B cell (primary cell): ENCODE results near the gene NOD2. TPM values are rescaled to one million over a fixed set of nuclear protein-coding genes. Genes with fewer than 3 reads are reported as not detected.

Source experiments
- ATAC-seq: fragments of 200-7000 bp; cut with Tn5 transposase; one replicate; pipeline ENCODE4 v1.10.0; 2021; ENCODE audit warnings: low read depth, mild to moderate bottlenecking, moderate number of reproducible peaks, moderate library complexity
- CTCF ChIA-PET: fragments of 350-600 bp; sonication (Branson Sonifier 250); formaldehyde crosslinking; loops from one replicate; lab custom pipeline; 2021; ENCODE audit warnings: antibody characterized with exemption, inconsistent platforms; lab: Charles Lee
- POLR2A ChIA-PET: fragments of 350-600 bp; sonication (Branson Sonifier 250); formaldehyde crosslinking; loops from one replicate; lab custom pipeline; 2021; ENCODE audit warnings: antibody characterized with exemption; lab: Charles Lee
- DNase-seq: peaks from one replicate; pipeline ENCODE4 v3.0.0; 2013
- H2AFZ ChIP-seq: 2 replicates; pipeline ENCODE4 v1.6.1; 2012; ENCODE audit warnings: mild to moderate bottlenecking, low read depth, low read length; ENCODE audit not compliant: insufficient read depth, poor library complexity, severe bottlenecking
- H3K27ac ChIP-seq, 2 donors: 1 replicate in 1 of 2; 2 replicates in 1 of 2; pipeline ENCODE4 v1.5.1; 2012 to 2013; ENCODE audit warnings: low read length in 2 of 2, mild to moderate bottlenecking in 2 of 2, moderate library complexity in 1 of 2
- H3K27me3 ChIP-seq, 4 experiments: fragments of 200-600 bp in 1 of 4; sonication (generic) in 1 of 4; replicated peaks in 1 of 4; 1 replicate in 2 of 4; 2 replicates in 2 of 4; pipeline versions ENCODE4 v1.6.1 to v1.7.0; 2013 to 2016; ENCODE audit warnings: low read length in 3 of 4, mild to moderate bottlenecking in 2 of 4, mixed read lengths in 1 of 4, moderate library complexity in 1 of 4; ENCODE audit not compliant: insufficient read depth in 4 of 4, control insufficient read depth in 3 of 4; ENCODE audit errors: control extremely low read depth in 1 of 4
- H3K36me3 ChIP-seq, 2 experiments: replicated peaks in 1 of 2; 1 replicate in 1 of 2; 2 replicates in 1 of 2; pipeline versions ENCODE4 v1.6.1 to v1.7.1; 2013; ENCODE audit warnings: low read length in 1 of 2; ENCODE audit not compliant: insufficient read depth in 2 of 2, control insufficient read depth in 1 of 2; ENCODE audit errors: control extremely low read depth in 1 of 2, extremely low read depth in 1 of 2
- H3K4me1 ChIP-seq, 2 donors: fragments of 200-600 bp in 1 of 2; sonication (generic) in 1 of 2; 1 replicate in 1 of 2; 2 replicates in 1 of 2; pipeline versions ENCODE4 v1.5.1 to v1.6.1; 2013 to 2017; ENCODE audit warnings: low read length in 2 of 2; ENCODE audit not compliant: control insufficient read depth in 2 of 2, insufficient read depth in 2 of 2
- H3K4me2 ChIP-seq: replicated peaks from 2 replicates; pipeline ENCODE3; 2012; ENCODE audit warnings: mild to moderate bottlenecking, low read depth, low read length; ENCODE audit not compliant: poor library complexity, severe bottlenecking
- H3K4me3 ChIP-seq, 5 experiments: fragments of 200-600 bp in 1 of 5; sonication (generic) in 1 of 5; 1 replicate in 3 of 5; 2 replicates in 2 of 5; pipeline versions ENCODE4 v1.5.1 to v1.7.0; 2011 to 2016; ENCODE audit warnings: low read length in 4 of 5, mild to moderate bottlenecking in 4 of 5, low read depth in 2 of 5, control low read depth in 1 of 5, moderate library complexity in 1 of 5; ENCODE audit not compliant: insufficient read depth in 1 of 5; ENCODE audit errors: control extremely low read depth in 1 of 5, extremely low read depth in 1 of 5
- H3K79me2 ChIP-seq: fragments of 200-600 bp; sonication (generic); one replicate; pipeline ENCODE4 v1.6.0; 2016; ENCODE audit warnings: low read length; ENCODE audit not compliant: control insufficient read depth, insufficient read depth
- H3K9ac ChIP-seq: fragments of 200-600 bp; sonication (generic); 2 replicates; pipeline ENCODE4 v1.6.1; 2017; ENCODE audit warnings: mild to moderate bottlenecking, low read length, moderate library complexity
- H3K9me3 ChIP-seq, 3 donors: one replicate each; pipeline versions ENCODE4 v1.6.1 to v1.7.1; 2013; ENCODE audit warnings: low read length in 2 of 3; ENCODE audit not compliant: control insufficient read depth in 2 of 3, insufficient read depth in 1 of 3; ENCODE audit errors: control extremely low read depth in 1 of 3
- H4K20me1 ChIP-seq: 2 replicates; pipeline ENCODE4 v1.6.0; 2012; ENCODE audit warnings: mild to moderate bottlenecking, low read length; ENCODE audit not compliant: insufficient read depth, control insufficient read depth, poor library complexity, severe bottlenecking
- H3K27ac Mint-ChIP-seq: one replicate; pipeline ENCODE4 v1.8.0; 2021; ENCODE audit warnings: mixed read lengths
- H3K27me3 Mint-ChIP-seq: one replicate; pipeline ENCODE4 v1.8.0; 2021; ENCODE audit warnings: mixed read lengths
- H3K4me1 Mint-ChIP-seq: one replicate; pipeline ENCODE4 v1.8.0; 2021; ENCODE audit warnings: mixed read lengths
- H3K4me3 Mint-ChIP-seq: one replicate; pipeline ENCODE4 v1.8.0; 2021; ENCODE audit warnings: mixed read lengths
- H3K9me3 Mint-ChIP-seq: one replicate; pipeline ENCODE4 v1.8.0; 2022; ENCODE audit warnings: mixed read lengths; ENCODE audit not compliant: insufficient read depth
- CTCF ChIP-seq: fragments of 200-600 bp; IDR thresholded peaks from one replicate; pipeline ENCODE4 v1.8.0; 2022; ENCODE audit warnings: antibody characterized with exemption, mild to moderate bottlenecking
- EZH2 ChIP-seq: IDR thresholded peaks from 2 replicates; pipeline ENCODE4 v1.6.1; 2012; ENCODE audit warnings: borderline replicate concordance, low read depth, mild to moderate bottlenecking, moderate library complexity, low read length; ENCODE audit not compliant: insufficient read depth, poor library complexity, severe bottlenecking
- WGBS: methylation state at CpG from one replicate; pipeline ENCODE4 v1.1.5; 2013; ENCODE audit warnings: missing lambda C conversion rate; ENCODE audit not compliant: insufficient coverage; 5-methylcytosine and 5-hydroxymethylcytosine counted together
- intact Hi-C: fragments of 100-400 bp; cut with micrococcal nuclease; formaldehyde crosslinking; loops from one replicate; pipeline ENCODE4 v1.10.0; 2022
- polyA plus RNA-seq: library from polyadenylated mRNA; depleted of rRNA; stranded (reverse); fragments of >200 nt; gene quantifications from 2 replicates; pipeline ENCODE4 v1.2.3, GENCODE V29; 2012
- total RNA-seq, 2 donors: library from RNA; stranded (reverse); fragments of 120-200 nt in 1 of 2; gene quantifications; 1 replicate in 1 of 2; 2 replicates in 1 of 2; pipeline versions ENCODE4 v1.2.3 to v1.2.4, GENCODE V29; 2013 to 2022

Gene NOD2
- total and polyA plus RNA-seq, 2 donors (not counting 1 experiment from before 2014, with no cell fraction given) = 1.2 to 1.8 TPM

DNA sequence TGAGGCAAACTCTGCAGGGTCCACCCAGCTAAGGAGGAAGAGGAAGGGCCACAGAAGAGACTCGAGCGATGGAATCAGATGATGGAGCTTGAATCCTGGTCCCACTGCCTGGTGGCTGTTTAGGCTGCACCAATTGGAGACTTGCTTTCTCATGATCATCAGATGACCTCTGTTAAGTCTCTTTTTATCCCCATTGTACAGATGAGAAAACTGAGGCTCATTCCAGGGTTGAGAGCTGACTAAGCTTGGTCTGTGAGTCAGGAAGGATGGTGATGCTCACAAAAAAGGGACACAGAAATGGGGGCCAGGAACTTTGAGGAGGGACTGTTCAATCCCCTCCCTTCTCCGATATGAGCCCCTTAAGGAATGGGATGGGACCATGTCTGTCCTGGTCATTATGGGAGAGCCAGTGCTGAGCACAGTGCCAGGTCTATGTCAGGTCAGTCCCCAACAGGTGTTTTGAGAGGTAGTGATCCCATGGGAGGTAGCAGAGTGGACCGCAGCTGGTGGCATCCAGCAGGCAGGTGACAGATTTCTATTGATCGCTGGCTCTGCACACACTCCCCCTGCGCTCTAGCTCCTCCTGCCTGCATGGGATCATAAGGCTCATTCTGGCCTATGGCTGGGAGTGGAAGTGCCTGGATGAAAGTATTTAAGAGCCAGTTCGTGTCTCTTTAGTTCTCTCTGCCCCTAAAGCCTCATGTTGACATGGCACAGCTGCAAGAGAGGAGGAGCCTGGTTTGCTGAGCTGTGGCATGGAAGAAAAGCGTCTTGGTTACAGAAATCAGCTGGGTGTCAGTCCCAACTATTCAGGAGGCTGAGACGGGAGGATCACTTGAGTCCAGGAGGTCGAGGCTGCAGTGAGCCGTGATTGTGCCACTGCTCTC is 39.5 kb upstream of the NOD2 start:
- intact Hi-C loops = no loop called here
- H3K27me3 ChIP-seq = no peaks in the 10 kb centered on the region
- H3K9me3 ChIP-seq = peaks cover 0 to 5% (median 0%) of the 10 kb centered on the region in 3 donors
- no peak overlapping the region for H3K4me3 ChIP-seq
- peaks cover 2% of the 10 kb centered on the region for H3K9me3 Mint-ChIP-seq
- DNase-seq = no peak
- H2AFZ ChIP-seq = no peak overlapping the region
- H3K79me2 ChIP-seq = no peaks in the 10 kb centered on the region
- H3K4me2 ChIP-seq = no peak overlapping the region
- no peaks in the 10 kb centered on the region for H3K4me1 Mint-ChIP-seq
- H3K9ac ChIP-seq = no peak overlapping the region
- no peak overlapping the region for H3K27ac ChIP-seq
- H3K27ac Mint-ChIP-seq = no peak overlapping the region
- H3K36me3 ChIP-seq = no peaks in the 10 kb centered on the region
- ChIA-PET CTCF (interaction anchor here (1.6 kb wide), 1 partner anchor 11 kb away, joined by 7 read pairs; no protein-coding TSS in a partner anchor), POLR2A (no interaction called here)
- no peaks in the 10 kb centered on the region for H4K20me1 ChIP-seq
- ATAC-seq = no peak
- TF ChIP-seq EZH2 (no peak), CTCF (no peak)
- 91% methylated on average over 10 of the region's 11 CpGs for WGBS
- H3K4me3 Mint-ChIP-seq = no peak overlapping the region
- no peaks in the 10 kb centered on the region for H3K27me3 Mint-ChIP-seq
- H3K4me1 ChIP-seq = no peaks in the 10 kb centered on the region

GRCh38 chr16:50655558-50656055 is 37.8 kb upstream of the NOD2 start:
- no peaks in the 10 kb centered on the region for H3K36me3 ChIP-seq
- TF ChIP-seq EZH2 = no peak
- TF ChIP-seq CTCF = no peak
- ATAC-seq = no peak
- H3K4me3 Mint-ChIP-seq = no peak overlapping the region
- intact Hi-C loops = no loop called here
- H3K9me3 Mint-ChIP-seq = peaks cover 2% of the 10 kb centered on the region
- no peak overlapping the region for H3K27ac ChIP-seq
- H2AFZ ChIP-seq = no peak overlapping the region
- ChIA-PET CTCF (interaction anchor here (1.5 to 1.6 kb wide), 2 partner anchors 9 to 10 kb away, joined by 7 read pairs; no protein-coding TSS in a partner anchor), POLR2A (no interaction called here)
- no peak for DNase-seq
- no peaks in the 10 kb centered on the region for H3K27me3 ChIP-seq
- H3K27ac Mint-ChIP-seq = no peak overlapping the region
- no peak overlapping the region for H3K4me3 ChIP-seq
- peaks cover 0 to 5% (median 0%) of the 10 kb centered on the region in 3 donors for H3K9me3 ChIP-seq
- no peaks in the 10 kb centered on the region for H3K4me1 Mint-ChIP-seq
- no peak overlapping the region for H3K4me2 ChIP-seq
- no peaks in the 10 kb centered on the region for H3K4me1 ChIP-seq
- WGBS = 98% methylated on average over 3 of the region's 3 CpGs
- no peaks in the 10 kb centered on the region for H4K20me1 ChIP-seq
- H3K79me2 ChIP-seq = no peaks in the 10 kb centered on the region
- no peaks in the 10 kb centered on the region for H3K27me3 Mint-ChIP-seq
- no peak overlapping the region for H3K9ac ChIP-seq
